T-helper 1 cell (primary cell): ENCODE data around the gene SIN3A.
"Not testable (repeated sequence)": the region's sequence is repeated elsewhere in the genome, so short reads cannot be mapped to it uniquely, and the experiment has no call there.

Experiments used
- DNase-seq, 5 donors: peaks; one replicate each; pipeline ENCODE4 v3.0.0-alpha.2; 2012 to 2020

SIN3A gene

DNA sequence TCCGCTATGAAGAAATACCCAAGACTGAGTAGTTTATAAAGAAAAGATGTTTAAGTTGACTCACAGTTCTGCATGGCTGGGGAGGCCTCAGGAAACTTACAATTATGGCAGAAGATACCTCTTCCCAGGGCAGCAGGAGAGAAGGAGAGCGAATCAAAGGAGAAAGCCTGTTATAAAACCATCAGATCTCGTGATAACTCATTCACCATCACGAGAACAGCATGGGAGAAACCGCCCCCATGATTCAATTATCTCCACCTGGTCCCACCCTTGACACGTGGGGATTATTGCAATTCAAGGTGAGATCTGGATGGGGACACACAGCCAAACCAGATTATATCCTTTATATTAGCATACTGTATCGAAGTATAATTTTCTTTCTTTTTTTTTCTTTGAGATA is 119.4 kb downstream of the SIN3A start:
- not testable (repeated sequence) for DNase-seq

DNA sequence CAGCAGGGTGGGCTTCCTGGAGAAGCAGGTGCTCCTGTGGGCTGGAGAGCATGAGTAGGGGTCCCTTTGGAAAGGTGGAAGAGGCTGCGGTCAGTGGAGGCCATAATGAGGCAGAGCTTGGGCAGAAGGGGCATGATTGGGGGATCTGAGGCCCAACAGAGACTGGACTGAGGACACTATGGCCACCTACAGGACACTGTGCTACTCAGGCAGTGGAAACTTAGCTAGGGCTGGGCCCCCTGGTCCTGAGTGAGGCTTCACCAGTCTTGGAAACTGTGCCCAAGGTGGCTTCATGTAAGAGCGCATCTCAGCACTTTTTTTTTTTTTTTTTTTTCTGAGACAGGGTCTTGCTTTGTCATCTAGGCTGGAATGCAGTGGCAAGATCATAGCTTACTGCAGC is 121.9 kb downstream of the SIN3A start:
- no peak for DNase-seq

DNA sequence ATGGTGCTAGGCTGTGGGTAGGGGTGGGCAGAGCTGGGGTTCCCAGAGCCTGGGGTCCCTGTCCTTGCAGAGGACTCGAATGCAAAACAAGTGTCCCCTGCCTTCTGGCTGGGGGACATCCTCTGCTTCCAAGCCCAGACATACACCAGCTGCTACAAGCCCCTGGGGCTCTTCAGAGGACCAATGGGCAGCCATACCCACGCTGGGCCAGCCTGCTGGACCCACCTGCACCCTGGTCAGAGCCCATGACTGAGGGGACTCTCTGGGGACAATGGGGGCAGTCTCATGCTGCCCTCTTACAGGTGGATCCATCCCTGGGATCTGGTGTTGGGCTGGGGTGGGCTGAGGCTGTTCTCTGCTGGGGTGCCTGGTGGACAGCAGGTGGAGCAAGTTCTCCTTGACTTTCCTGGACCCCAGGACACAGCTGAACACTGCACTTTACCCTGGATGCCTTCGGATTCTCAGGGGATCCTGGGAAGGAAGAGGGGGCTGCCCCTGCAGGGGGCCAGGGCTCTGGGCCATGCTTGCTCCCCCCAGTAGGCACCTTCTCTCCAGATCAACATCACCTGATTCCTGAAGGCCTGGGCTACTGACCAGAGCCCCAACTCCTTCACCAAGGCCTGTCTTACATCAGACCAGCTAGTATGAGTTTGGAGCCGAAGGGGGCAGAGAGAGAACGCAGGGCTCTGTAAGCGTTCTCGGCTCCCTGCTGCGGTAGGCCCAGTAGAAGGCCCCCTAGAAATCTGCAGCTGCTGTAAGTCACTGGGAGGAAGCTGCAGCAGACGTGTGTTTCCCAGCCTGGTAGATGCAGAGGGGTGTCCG is 122.8 kb downstream of the SIN3A start:
- DNase-seq = no peak

DNA sequence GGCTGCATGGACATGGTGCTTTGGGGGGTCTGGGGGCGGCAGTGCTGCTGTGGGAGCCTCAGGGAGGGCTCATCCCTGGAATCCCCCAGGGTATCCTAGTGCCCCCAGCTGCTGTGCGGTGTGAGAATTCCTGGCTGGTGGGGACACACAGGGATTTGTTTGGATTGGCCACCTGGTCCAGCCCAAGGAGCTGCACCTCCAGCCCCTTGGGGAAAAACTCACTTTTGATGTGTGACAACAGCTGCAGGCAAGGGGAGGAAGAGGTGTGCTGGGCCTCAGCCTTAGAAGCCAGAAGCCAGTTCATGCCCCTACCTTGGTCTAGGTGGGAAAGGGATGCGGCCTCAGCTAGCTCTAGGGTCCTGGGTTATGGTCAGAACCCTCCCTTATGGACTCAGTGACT is 124.0 kb downstream of the SIN3A start:
- no peak for DNase-seq

DNA sequence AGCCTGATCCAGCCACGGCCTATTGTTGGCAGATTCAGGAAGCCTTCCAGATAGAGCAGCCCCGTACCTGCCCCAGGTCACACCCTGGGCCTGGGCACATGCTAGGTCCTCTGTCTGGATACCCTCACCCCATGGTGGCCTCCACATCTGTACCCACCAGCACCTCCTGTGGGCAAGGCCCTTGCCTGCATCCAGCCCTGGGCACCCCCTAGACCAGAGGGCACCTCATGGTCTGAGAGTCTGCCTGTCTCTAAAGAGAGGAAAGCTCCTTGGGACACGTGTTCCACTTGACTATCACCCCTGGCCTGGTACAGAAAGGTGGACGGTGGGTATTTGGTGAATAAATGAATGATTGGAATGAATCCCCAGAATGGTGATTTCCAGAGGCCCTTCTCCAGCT is 124.5 kb downstream of the SIN3A start:
- no peak for DNase-seq

DNA sequence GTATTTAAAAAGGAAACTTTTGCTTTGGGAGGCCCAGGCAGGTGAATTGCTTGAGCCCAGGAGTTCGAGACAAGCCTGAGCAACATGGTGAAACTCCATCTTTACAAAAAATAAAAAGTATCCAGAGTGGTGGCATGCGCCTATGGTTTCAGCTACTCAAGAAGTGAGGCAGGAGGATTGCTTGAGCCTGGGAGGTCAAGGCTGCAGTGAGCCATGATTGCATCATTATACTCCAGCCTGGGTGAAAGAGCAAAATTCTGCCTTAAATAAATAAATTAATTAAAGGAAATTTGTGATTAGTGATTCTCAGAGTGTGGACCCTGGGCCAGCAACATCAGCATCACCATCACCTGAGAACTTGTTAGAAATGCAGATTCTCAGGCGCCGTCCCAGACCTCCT is 125.6 kb downstream of the SIN3A start:
- DNase-seq = no peak

DNA sequence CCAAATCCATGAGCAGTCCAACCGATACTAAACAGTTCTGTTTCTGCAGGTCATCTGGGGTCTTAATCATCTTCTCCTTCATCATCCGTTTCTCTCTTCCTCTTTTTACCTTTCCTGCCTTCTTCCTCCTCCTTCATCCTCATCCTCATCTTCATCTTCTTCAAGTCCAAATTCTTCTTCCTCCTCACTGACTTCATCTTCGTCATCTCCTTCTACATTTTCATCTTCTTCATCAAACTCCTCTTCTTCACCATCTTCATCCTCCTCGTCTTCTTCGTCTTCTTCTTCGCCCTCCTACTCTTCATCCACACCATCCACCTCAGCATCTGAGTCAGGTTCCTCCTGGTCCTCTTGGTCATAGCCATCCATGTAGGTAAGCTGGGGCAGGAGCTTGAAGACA is 129.8 kb downstream of the SIN3A start:
- no peak for DNase-seq
